CD4-positive, alpha-beta T cell treated with Interferon alpha-2 for 1 hour (primary cell): Measurements from ENCODE around the gene XRN1.
"Not testable (repeated sequence)": the region's sequence is repeated elsewhere in the genome, so short reads cannot be mapped to it uniquely, and the experiment has no call there.

Source experiments
- DNase-seq, 2 donors: peaks; one replicate each; pipeline ENCODE4 v3.0.0-alpha.2; 2020 to 2022

Gene XRN1

GRCh38 chr3:142447852-142448823 lies at the start of gene XRN1:
TSS of gene XRN1 (minus strand) at chr3:142448037. CDS start at chr3:142447944, 93 bp downstream.
- DNase-seq: peak; percentile 94 to 97

DNA sequence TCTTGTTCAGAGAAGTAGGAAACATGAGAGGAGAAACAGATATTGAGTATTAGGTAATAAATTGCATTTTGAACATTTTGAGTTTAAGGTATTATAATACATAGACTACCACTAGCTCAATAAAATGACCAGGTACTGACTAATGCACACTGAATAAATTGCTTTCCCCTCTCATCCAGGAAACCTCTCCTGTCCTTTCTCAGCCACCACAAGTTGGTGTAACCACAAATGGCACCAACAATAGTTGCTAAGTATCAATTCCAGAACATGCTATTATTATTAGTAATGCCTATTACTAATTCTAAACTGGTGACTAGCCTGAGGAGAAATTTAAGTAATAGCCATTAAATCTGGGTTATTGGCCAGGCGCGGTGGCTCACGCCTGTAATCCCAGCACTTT lies 47.3 kb upstream of the XRN1 start:
- no peak for DNase-seq

- no peak for DNase-seq
Observed at GRCh38 chr3:142492184-142492583, 44.3 kb upstream of the XRN1 start.

DNA sequence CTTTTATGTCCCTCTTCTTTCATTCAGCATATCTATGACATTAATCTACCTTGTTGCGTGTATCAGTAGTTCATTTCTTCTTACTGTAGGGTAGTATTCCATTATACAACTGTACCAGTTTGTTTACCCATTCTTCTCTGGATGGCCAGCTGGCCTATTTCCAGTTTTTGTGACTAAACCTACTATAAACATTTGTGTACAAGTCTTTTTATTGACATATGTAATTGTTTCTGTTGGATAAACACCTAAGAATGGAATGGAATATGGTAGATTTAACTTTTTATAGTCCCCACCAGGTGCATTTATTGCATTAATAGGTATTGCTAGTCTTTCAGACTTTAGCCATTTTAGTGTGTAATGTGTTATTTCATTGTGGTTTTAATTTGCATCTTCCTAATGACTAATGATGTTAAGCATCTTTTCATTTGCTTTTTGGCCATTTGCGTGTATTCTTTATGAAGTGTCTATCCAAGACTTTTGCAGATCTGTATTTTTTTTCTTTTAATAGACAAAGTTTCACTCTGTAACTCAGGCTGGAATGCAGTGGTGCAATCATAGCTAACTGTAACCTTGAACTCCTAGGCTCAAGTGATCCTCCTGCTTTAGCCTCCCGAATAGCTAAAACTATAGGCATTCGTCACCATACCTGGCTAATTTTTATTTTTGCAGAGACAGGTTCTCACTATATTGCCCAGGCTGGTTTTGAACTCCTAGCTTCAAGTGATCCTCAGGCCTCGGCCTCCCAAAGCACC lies 41.9 kb upstream of the XRN1 start:
- no peak for DNase-seq

DNA sequence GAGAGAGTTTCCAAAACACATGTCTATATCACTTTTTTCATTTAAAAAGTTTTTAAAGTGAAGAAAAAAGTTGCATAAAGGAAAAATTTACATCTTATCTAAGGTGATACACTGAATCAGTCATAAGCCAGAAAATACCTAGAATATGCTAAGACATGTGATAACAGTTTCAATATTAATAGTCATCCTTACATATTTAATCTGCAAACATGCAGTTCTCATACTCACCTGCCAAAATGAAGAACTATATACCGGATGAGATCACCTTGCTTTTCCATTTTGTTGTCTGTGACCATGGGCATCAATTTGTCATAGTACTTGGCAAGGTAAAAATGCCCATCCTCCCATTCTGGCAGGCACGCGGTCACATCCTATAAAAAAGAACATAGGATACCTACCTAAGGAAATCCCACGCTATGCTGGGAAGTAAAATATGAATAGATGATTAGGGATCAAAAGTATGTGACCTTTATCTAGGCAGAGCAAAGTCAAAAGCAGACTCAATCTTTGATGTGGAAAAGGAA lies 37.1 kb upstream of the XRN1 start:
- DNase-seq: no peak

- no peak for DNase-seq
Observed at GRCh38 chr3:142481196-142481595, 33.4 kb upstream of the XRN1 start.

- DNase-seq: no peak
Observed at GRCh38 chr3:142470826-142471225, 23.0 kb upstream of the XRN1 start.

- DNase-seq: no peak
Observed at GRCh38 chr3:142468456-142468855, 20.6 kb upstream of the XRN1 start.

DNA sequence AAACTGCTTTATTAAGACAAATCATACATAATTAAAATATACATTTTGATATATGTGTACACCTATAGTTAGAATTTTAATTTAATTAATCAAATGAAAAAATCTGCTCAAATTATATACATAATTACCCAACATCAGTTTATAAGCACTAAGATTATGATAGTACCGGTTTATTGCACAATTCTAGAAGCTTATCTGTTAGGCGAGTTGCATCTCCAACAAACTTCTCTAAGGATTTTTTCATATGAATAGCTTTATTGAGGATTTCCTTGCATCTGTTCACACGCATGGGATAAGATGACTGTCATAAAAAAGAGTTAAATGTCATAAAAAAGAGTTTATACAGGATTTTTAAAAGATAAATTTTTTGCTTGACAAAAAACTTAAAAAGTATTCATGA lies 19.9 kb upstream of the XRN1 start:
- DNase-seq: no peak

GRCh38 chr3:142460689-142461088 lies 12.9 kb upstream of the XRN1 start:
- DNase-seq: no peak

- DNase-seq: no peak
Observed at GRCh38 chr3:142459929-142460328, 12.1 kb upstream of the XRN1 start.

- no peak for DNase-seq
Observed at GRCh38 chr3:142459096-142459495, 11.3 kb upstream of the XRN1 start.

GRCh38 chr3:142450881-142451280 lies 3.0 kb upstream of the XRN1 start:
- DNase-seq: no peak

- no peak for DNase-seq
Observed at GRCh38 chr3:142450189-142450588, 2.4 kb upstream of the XRN1 start.

GRCh38 chr3:142447301-142447851 lies 461 bp downstream of the XRN1 start:
- DNase-seq: peak; percentile 51 to 67

DNA sequence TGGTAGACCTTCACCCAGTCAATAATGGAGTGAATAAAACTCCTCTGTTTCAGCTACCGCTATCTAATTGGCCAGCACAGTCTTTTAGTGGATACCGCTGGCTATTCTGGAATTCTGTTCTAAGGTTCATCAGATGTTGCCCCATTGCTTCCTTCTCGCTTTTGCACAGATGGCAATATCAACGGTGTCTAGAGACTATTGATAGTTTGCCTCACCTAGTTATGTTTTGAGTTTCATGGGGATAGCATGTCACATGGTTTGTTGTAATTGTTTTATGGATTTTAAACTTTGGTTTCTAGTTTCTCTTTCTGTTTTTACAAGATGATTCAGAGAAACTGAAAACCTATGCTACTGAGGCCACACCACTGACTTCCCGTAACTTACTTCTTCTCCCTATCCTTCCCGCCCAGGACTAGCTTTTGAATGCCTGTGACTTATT lies 2.0 kb downstream of the XRN1 start:
- peak; percentile 69 to 82 for DNase-seq

DNA sequence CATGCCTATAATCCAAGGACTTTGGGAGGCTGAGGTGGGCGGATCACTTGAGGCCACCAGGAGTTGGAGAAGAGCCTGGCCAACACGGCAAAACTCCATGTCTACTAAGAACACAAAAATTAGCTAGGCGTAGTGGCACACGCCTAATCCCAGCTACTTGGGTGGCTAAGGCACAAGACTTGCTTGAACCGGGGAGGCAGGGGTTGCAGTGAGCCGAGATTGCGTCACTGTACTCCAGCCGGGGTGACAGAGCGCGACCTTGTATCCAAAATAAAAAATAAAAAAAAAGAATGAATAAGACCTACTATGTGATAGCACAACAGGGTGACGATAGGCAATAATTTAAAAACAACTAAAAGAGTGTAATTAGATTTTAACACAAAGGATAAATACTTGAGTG lies 3.5 kb downstream of the XRN1 start:
- DNase-seq: no peak

DNA sequence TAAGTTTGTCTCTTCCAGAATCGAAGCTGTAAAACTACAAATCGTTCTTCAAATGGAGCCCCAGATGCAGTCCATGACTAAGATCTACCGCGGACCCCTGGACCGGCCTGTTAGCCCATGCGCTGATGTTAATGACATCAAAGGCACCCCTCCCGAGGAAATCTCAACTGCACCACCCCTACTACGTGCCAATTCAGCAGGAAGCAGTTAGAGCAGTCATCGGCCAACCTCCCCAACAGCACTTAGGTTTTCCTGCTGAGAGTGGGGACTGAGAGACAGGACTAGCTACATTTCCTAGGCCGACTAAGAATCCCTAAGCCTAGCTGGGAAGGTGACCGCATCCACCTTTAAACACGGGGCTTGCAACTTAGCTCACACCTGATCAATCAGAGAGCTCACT lies 4.8 kb downstream of the XRN1 start:
- DNase-seq: not testable (repeated sequence)

DNA sequence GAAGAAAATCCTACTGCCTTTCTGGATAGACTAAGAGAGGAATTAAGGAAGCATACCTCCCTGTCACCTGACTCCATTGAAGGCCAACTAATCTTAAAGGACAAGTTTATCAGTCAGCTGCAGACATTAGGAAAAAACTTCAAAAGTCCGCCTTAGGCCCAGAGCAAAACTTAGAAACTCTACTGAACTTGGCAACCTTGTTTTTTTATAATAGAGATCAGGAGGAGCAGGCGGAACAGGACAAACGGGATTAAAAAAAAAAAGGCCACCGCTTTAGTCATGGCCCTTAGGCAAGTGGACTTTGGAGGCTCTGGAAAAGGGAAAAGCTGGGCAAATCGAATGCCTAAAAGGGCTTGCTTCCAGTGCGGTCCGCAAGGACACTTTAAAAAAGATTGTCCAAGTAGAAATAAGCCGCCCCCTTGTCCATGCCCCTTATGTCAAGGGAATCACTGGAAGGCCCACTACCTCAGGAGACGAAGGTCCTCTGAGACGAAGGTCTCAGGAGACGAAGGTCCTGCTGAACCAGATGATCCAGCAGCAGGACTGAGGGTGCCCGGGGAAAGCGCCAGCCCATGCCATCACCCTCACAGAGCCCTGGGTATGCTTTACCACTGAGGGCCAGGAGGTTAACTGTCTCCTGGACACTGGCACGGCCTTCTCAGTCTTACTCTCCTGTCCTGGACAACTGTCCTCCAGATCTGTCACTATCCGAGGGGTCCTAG lies 8.2 kb downstream of the XRN1 start:
- DNase-seq: not testable (repeated sequence)

GRCh38 chr3:142438096-142438495 lies 9.7 kb downstream of the XRN1 start:
- not testable (repeated sequence) for DNase-seq

DNA sequence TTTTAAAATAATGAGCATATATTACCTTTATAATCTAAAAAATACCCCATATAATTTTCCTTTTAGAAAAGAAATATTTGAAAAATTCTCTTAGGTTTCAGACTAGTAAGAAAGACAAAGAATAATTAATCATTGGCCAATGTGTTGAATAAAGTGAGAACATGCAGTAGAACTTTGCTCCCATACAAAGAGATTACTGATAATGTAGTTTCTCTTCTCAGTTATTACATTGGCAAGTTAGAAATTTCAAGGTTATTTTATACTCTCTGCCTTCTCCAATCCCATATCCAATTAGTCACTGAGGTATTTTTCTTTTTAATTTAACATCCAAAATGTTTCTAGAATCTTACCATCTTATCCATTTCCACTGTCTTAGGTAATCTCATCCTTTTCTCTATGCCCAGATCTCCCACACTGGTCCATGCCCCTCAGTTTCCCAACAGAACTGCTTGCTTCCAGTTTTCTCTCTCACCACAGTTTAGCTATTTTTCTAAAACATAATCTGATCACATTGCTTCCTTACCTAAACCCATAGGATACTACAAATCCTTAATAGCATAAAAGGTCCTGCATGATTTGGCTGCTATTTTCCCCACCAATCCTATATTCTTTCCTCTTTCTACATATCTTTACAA lies 10.8 kb downstream of the XRN1 start:
- DNase-seq: no peak

DNA sequence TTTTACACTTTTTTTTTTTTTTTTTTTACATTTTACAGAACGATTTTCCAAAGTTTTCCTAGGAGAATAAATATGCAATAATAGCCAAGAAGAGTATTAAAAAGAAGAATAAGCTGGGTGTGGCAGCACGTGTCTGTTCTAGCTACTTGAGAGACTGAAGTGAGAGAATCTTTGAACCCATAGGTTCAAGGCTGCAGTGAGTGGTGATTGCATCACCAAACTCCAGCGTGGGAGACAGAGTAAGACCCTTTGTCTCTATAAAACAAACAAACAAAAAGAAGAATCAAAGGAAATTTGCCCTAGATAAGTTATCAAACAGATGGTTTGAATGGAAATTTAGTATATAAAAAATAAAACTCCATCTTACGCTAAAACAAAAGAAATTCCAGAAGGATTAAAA lies 13.3 kb downstream of the XRN1 start:
- no peak for DNase-seq
